Measurements from ENCODE around the gene UNC13D.
"Not testable (repeated sequence)": the region's sequence is repeated elsewhere in the genome, so short reads cannot be mapped to it uniquely, and the experiment has no call there.

UNC13D gene

GRCh38 chr17:75869282-75870141, 25.3 kb upstream of the UNC13D start:
- no peaks in the 10 kb centered on the region for H3K9me3 ChIP-seq
- H3K36me3 ChIP-seq: no peaks in the 10 kb centered on the region
- no peaks in the 10 kb centered on the region; the same call in 1 of the 2 replicates for H3K4me1 ChIP-seq
- DNase-seq: no peak
- TF ChIP-seq CTCF (IDR thresholded peaks at IDR 0.05; ENCODE audit: low read depth, low read length): no peak
- H3K27me3 ChIP-seq: no peaks in the 10 kb centered on the region
- no peak overlapping the region for H3K4me3 ChIP-seq (ENCODE audit: low read depth, low read length)

GRCh38 chr17:75868730-75869281, 24.6 kb upstream of the UNC13D start:
- not testable (repeated sequence) for DNase-seq; H3K27me3 ChIP-seq; H3K4me1 ChIP-seq; H3K36me3 ChIP-seq; H3K4me3 ChIP-seq (ENCODE audit: low read depth, low read length); H3K9me3 ChIP-seq

- H3K36me3 ChIP-seq; DNase-seq; H3K4me3 ChIP-seq (ENCODE audit: low read depth, low read length); H3K9me3 ChIP-seq; H3K4me1 ChIP-seq; H3K27me3 ChIP-seq: not testable (repeated sequence)
Measured at GRCh38 chr17:75865404-75866188, 21.4 kb upstream of the UNC13D start.

GRCh38 chr17:75864887-75865286, 20.7 kb upstream of the UNC13D start:
- not testable (repeated sequence) for H3K9me3 ChIP-seq; H3K27me3 ChIP-seq; H3K36me3 ChIP-seq; H3K4me3 ChIP-seq (ENCODE audit: low read depth, low read length); DNase-seq; H3K4me1 ChIP-seq

GRCh38 chr17:75864448-75864871, 20.3 kb upstream of the UNC13D start:
- no peak for DNase-seq
- Histone ChIP-seq H3K36me3 (no peaks in the 10 kb centered on the region), H3K4me1 (no peaks in the 10 kb centered on the region; the same call in 1 of the 2 replicates), H3K4me3 (ENCODE audit: low read depth, low read length) (no peak overlapping the region), H3K9me3 (no peaks in the 10 kb centered on the region), H3K27me3 (no peaks in the 10 kb centered on the region)
- TF ChIP-seq CTCF (IDR thresholded peaks at IDR 0.05; ENCODE audit: low read depth, low read length): no peak

- no peak for DNase-seq
- no peaks in the 10 kb centered on the region; the same call in 1 of the 2 replicates for H3K4me1 ChIP-seq
- H3K27me3 ChIP-seq: no peaks in the 10 kb centered on the region
- H3K36me3 ChIP-seq: no peaks in the 10 kb centered on the region
- no peak for TF ChIP-seq CTCF (IDR thresholded peaks at IDR 0.05; ENCODE audit: low read depth, low read length)
- no peaks in the 10 kb centered on the region for H3K9me3 ChIP-seq
- no peak overlapping the region for H3K4me3 ChIP-seq (ENCODE audit: low read depth, low read length)
Measured at GRCh38 chr17:75861927-75862317, 17.7 kb upstream of the UNC13D start.

GRCh38 chr17:75859358-75859757, 15.2 kb upstream of the UNC13D start:
- not testable (repeated sequence) for DNase-seq; H3K4me3 ChIP-seq (ENCODE audit: low read depth, low read length); H3K9me3 ChIP-seq; H3K27me3 ChIP-seq; H3K36me3 ChIP-seq; H3K4me1 ChIP-seq

Data from BE2C (cell line).